Measurements from ENCODE around the gene MUCL1. TPM values are rescaled to one million over a fixed set of nuclear protein-coding genes. Genes with fewer than 3 reads are reported as not detected.

The MUCL1 gene, protein sequence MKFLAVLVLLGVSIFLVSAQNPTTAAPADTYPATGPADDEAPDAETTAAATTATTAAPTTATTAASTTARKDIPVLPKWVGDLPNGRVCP
- total RNA-seq, result 1 to 10 TPM in 1 of 4 donors, not detected in 3; 1.1 TPM
- 1.5 TPM for polyA plus RNA-seq
- long read RNA-seq, donor 1, result 0 reads
- long read RNA-seq, donor 2, result 0 reads
- long read RNA-seq, donor 3, result 0 reads
- long read RNA-seq, donor 4, result 0 reads

DNA sequence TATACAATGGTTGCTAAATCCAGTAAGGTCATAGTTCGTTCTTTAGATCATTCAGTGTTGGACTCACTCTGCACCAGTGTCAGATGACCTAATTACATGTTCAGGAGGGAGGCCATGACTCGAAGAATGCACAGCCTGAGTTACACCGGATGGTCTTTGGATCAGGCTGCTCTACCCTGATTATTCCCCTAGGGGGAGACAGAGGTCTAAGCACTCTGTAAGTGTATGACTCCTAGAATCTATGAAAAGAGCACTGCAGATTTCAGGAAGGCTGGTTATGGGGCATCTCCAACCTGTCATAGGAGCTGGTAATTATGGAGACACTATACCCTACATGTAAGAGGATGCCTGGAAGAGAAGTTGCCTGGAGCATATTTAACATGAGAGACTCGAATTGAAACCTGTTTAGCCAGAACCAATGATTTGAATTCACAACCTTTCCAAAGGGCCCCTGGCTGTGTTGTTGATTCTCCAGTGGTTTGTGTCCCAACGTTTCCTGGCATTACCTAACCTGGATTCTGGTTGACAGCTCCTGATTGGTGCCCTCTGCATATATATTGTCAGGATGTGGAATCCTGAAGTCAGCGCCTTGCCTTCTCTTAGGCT lies at the start of gene MUCL1:
MUCL1 (plus strand) TSS at position 584 of the 606 bp plus-strand sequence. CDS start 67 bp downstream, outside the sequence.
- no peak within 1 kb of the TSS for H3K4me3 ChIP-seq (ENCODE audit: low read length)
- ATAC-seq (peak in 1 of 2 donors; percentile 74), DNase-seq (no peak)
- H3K27ac ChIP-seq (ENCODE audit: low read length), result no peak within 1 kb of the TSS
- H3K4me1 ChIP-seq (ENCODE audit: control insufficient read depth, insufficient read depth, low read length), result no peaks in the 10 kb centered on the region
- 40% methylated on average over 6 of the region's 6 CpGs for WGBS
- intact Hi-C loops (cut with DNase I), result no loop called here
- no peaks in the 10 kb centered on the region for H3K9me3 ChIP-seq (ENCODE audit: control insufficient read depth, low read length)
- no peaks in the 10 kb centered on the region for H3K27me3 ChIP-seq (ENCODE audit: control insufficient read depth, insufficient read depth)

DNA sequence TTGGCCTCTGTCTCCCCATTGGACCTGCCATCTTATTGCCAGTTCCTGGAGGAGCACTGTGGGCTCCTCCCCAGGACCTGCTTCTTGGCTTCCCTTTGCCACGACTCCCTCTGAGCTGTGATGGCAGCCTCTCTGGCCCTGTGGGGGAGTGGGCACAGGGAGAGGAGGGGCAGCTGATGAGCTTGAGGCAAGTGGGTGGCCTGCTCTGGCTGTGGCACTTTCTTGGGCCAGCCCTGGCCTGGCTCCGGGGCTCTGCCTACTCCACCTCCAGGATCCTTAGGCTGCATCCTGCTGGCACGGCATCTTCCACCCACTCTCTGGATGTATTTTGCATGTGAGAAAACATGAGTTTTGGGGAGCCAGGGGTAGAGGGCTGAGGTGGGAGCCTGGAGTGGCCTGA lies 32.6 kb upstream of the MUCL1 start:
- ATAC-seq, result no peak
- no peaks in the 10 kb centered on the region for H3K9me3 ChIP-seq (ENCODE audit: control insufficient read depth, low read length)
- no peak overlapping the region for H3K4me3 ChIP-seq (ENCODE audit: low read length)
- H3K27ac ChIP-seq (ENCODE audit: low read length), result no peak overlapping the region
- no peaks in the 10 kb centered on the region for H3K27me3 ChIP-seq (ENCODE audit: control insufficient read depth, insufficient read depth)
- no peaks in the 10 kb centered on the region for H3K4me1 ChIP-seq (ENCODE audit: control insufficient read depth, insufficient read depth, low read length)
- 93% methylated on average over 3 of the region's 3 CpGs for WGBS
- intact Hi-C loops (cut with DNase I), result no loop called here
- no peak for DNase-seq

DNA sequence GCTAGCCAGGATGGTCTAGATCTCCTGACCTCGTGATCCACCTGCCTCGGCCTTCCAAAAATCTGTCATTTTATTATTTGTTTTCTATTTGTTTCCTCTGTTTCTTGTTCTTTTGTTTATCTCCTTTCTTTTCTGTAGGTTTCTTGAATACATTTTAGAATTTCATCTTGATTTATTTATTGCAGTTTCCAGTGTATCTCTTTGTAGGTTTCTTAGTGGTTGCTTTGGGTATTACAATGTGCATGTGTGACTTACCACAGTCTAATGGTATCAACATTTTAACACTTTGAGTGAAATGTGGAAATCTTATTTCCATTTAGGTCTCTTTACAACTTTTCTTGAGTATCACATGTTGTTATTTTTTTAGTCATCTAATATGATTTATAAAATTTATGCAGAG lies 29.9 kb upstream of the MUCL1 start:
- Histone ChIP-seq H3K27me3 (ENCODE audit: control insufficient read depth, insufficient read depth) (no peaks in the 10 kb centered on the region), H3K9me3 (ENCODE audit: control insufficient read depth, low read length) (no peaks in the 10 kb centered on the region), H3K4me1 (ENCODE audit: control insufficient read depth, insufficient read depth, low read length) (no peaks in the 10 kb centered on the region), H3K27ac (ENCODE audit: low read length) (no peak overlapping the region), H3K4me3 (ENCODE audit: low read length) (no peak overlapping the region)
- intact Hi-C loops (cut with DNase I), result no loop called here
- DNase-seq (no peak), ATAC-seq (no peak)
- WGBS, result 91% methylated on average over 2 of the region's 2 CpGs

DNA sequence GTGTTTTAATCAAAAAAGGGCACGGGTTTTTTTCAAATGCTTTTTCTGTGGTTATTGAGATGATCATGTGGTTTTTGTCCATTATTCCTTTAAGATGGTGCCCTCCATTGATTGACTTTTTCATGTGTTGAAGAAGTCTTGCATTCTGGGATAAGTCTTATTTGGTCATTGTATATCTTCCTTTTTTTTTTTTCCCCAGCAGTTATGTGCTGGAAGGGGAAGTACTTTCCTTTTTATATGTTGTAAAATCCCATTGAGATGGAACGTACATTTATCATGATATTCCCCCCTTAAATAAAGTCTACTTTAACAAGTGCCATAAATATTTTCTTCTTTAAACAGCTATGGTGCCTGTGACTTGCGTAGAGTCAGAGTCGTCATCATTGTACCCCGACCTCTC lies 24.8 kb upstream of the MUCL1 start:
- Histone ChIP-seq H3K27ac (ENCODE audit: low read length) (no peak overlapping the region), H3K4me3 (ENCODE audit: low read length) (no peak overlapping the region), H3K4me1 (ENCODE audit: control insufficient read depth, insufficient read depth, low read length) (no peaks in the 10 kb centered on the region), H3K27me3 (ENCODE audit: control insufficient read depth, insufficient read depth) (no peaks in the 10 kb centered on the region), H3K9me3 (ENCODE audit: control insufficient read depth, low read length) (no peaks in the 10 kb centered on the region)
- intact Hi-C loops (cut with DNase I), result no loop called here
- DNase-seq (no peak), ATAC-seq (no peak)
- 79% methylated on average over 5 of the region's 5 CpGs for WGBS

DNA sequence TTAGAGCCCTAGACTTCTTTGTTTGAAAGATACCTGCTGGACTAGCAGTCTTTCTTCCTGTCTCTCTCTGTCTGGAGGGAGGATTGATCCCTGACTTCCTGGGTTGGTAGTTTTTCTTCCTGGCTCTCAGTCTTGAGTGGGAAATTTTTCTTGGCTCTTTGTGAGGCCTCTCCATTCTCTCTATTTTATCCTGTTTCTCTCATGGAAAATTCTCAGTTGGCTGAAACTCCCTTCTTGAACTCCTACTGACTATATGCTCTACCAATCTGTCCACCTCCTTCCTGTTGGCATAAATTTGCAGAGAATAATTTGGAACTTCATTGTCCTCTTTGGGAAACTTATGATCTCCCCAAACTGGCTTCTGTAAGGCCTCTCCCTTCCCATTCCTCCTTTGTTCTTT lies 24.1 kb upstream of the MUCL1 start:
- no peak overlapping the region for H3K4me3 ChIP-seq (ENCODE audit: low read length)
- intact Hi-C loops (cut with DNase I), result no loop called here
- no peak for DNase-seq
- H3K27ac ChIP-seq (ENCODE audit: low read length), result no peak overlapping the region
- no peaks in the 10 kb centered on the region for H3K9me3 ChIP-seq (ENCODE audit: control insufficient read depth, low read length)
- H3K4me1 ChIP-seq (ENCODE audit: control insufficient read depth, insufficient read depth, low read length), result no peaks in the 10 kb centered on the region
- no peak for ATAC-seq
- H3K27me3 ChIP-seq (ENCODE audit: control insufficient read depth, insufficient read depth), result no peaks in the 10 kb centered on the region

DNA sequence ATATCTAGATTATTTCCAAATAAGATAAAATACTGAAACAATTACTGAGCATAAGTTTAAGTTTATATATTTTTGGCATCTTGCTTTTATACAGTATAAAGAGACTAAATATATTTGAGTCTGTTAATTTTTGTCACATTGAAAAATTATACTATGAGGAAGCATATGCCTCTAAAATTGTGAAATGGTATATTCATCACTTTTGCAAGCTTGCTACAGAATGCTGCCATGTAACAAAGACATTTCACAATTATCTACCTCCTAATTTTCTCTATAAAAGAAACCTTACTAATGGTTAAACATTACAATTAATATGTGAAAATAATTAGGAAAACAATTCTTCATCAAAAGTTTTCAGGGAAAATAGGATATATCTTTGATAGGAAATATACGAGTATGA lies 22.7 kb upstream of the MUCL1 start:
- Histone ChIP-seq H3K4me3 (ENCODE audit: low read length) (no peak overlapping the region), H3K27me3 (ENCODE audit: control insufficient read depth, insufficient read depth) (no peaks in the 10 kb centered on the region), H3K27ac (ENCODE audit: low read length) (no peak overlapping the region), H3K4me1 (ENCODE audit: control insufficient read depth, insufficient read depth, low read length) (no peaks in the 10 kb centered on the region), H3K9me3 (ENCODE audit: control insufficient read depth, low read length) (no peaks in the 10 kb centered on the region)
- 83% methylated on average over 1 of the region's 1 CpG for WGBS
- DNase-seq, result no peak
- intact Hi-C loops (cut with DNase I), result no loop called here
- ATAC-seq, result no peak

DNA sequence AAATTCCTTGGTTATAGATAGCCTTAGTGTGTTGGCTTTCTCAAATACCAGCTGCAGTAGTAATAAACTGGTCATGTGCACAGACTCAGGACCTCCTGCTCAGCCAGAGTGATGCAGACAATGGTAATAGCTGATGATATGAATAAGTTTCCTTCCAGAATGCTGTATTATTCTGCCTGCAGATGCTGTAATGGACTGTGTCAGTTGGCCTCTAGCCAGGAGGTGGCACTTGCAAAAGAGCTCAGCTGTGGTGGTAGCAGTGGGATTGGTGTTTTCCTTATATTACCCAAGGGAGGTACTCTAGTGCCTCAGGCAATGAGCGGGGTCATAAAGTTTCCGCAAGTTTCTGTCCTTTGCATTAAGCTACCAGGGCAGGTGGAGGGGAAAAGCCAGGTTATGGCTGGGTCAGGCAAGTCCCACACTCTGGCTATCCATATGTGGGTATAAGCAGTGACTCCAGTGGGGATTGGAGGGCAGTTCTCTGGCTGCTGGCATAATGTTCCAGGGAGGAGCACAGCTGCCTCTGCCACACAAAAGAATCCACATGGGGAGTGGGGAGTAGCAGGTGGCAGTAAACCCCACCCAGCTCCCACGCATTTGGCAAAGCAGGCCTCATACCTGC lies 14.0 kb upstream of the MUCL1 start:
- ATAC-seq (no peak), DNase-seq (no peak)
- H3K27ac ChIP-seq (ENCODE audit: low read length), result no peak overlapping the region
- 78% methylated on average over 3 of the region's 3 CpGs for WGBS
- no peaks in the 10 kb centered on the region for H3K27me3 ChIP-seq (ENCODE audit: control insufficient read depth, insufficient read depth)
- H3K9me3 ChIP-seq (ENCODE audit: control insufficient read depth, low read length), result no peaks in the 10 kb centered on the region
- intact Hi-C loops (cut with DNase I), result no loop called here
- H3K4me3 ChIP-seq (ENCODE audit: low read length), result no peak overlapping the region
- no peaks in the 10 kb centered on the region for H3K4me1 ChIP-seq (ENCODE audit: control insufficient read depth, insufficient read depth, low read length)

DNA sequence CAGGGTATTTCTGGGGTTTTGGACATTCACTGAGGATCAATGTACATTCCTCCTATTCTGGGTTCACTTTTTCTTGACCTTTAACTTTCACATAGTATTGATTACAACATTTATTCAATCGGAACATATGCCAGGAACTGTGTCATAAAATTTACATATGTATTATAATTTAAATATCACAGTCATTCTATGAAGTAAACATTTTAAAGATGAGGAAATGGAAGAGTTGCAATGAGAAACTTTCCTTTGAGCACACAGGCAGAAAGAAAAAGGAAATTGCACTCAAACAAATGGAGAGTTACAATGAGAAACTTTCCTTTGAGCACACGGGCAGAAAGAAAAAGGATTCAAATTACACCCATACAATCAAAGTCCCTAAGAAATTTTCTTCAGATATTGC lies 3.1 kb downstream of the MUCL1 start:
- ATAC-seq, result no peak
- Histone ChIP-seq H3K27ac (ENCODE audit: low read length) (no peak overlapping the region), H3K4me1 (ENCODE audit: control insufficient read depth, insufficient read depth, low read length) (no peaks in the 10 kb centered on the region), H3K9me3 (ENCODE audit: control insufficient read depth, low read length) (no peaks in the 10 kb centered on the region), H3K4me3 (ENCODE audit: low read length) (no peak overlapping the region), H3K27me3 (ENCODE audit: control insufficient read depth, insufficient read depth) (no peaks in the 10 kb centered on the region)
- intact Hi-C loops (cut with DNase I), result no loop called here
- WGBS, result 56% methylated on average over 2 of the region's 2 CpGs
- DNase-seq, result no peak

DNA sequence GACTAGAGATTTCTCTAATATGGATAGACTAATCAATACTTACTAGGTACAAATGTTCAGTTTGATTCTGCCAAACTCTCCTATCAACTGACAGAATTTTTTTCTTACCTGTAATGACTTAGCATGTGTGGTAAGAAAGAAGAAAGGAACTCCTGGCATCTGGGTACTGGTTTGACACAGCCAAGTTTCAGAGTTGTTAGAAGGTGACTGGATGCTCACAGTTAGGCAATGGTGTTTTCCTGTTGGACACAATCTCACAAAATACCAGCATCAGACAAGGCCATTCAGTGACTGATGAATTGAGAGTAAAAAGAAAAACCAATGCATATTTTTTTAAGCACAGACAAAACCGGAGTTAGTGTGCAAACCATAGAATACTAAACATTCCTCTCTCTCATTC lies 4.2 kb downstream of the MUCL1 start:
- Histone ChIP-seq H3K27ac (ENCODE audit: low read length) (no peak overlapping the region), H3K27me3 (ENCODE audit: control insufficient read depth, insufficient read depth) (no peaks in the 10 kb centered on the region), H3K4me1 (ENCODE audit: control insufficient read depth, insufficient read depth, low read length) (no peaks in the 10 kb centered on the region), H3K9me3 (ENCODE audit: control insufficient read depth, low read length) (no peaks in the 10 kb centered on the region), H3K4me3 (ENCODE audit: low read length) (no peak overlapping the region)
- intact Hi-C loops (cut with DNase I), result no loop called here
- 77% methylated on average over 1 of the region's 1 CpG for WGBS
- no peak for DNase-seq
- ATAC-seq, result no peak

DNA sequence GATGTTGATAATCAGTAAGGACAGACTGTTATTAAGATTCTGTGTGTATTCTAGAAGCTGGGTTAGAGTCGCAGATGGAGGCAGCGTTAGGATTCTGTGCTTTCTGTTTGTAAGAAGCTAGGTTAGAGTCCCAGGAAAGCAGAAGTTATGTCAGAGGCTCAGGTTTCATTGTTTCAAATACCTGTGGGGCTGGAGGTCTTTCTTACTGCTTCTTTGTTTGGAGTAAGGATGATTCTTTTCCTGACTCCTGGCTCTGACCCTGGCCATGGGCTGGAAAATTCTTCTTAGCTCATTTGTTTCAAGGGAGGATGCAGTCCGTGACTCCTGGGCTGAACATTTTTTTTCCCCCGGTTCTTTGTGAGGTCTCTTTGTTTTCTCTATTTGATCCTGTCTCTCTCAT lies 5.2 kb downstream of the MUCL1 start:
- Histone ChIP-seq H3K4me3 (ENCODE audit: low read length) (no peak overlapping the region), H3K27me3 (ENCODE audit: control insufficient read depth, insufficient read depth) (no peaks in the 10 kb centered on the region), H3K9me3 (ENCODE audit: control insufficient read depth, low read length) (no peaks in the 10 kb centered on the region), H3K27ac (ENCODE audit: low read length) (no peak overlapping the region), H3K4me1 (ENCODE audit: control insufficient read depth, insufficient read depth, low read length) (no peaks in the 10 kb centered on the region)
- intact Hi-C loops (cut with DNase I), result no loop called here
- DNase-seq (no peak), ATAC-seq (no peak)
- 75% methylated on average over 4 of the region's 4 CpGs for WGBS

DNA sequence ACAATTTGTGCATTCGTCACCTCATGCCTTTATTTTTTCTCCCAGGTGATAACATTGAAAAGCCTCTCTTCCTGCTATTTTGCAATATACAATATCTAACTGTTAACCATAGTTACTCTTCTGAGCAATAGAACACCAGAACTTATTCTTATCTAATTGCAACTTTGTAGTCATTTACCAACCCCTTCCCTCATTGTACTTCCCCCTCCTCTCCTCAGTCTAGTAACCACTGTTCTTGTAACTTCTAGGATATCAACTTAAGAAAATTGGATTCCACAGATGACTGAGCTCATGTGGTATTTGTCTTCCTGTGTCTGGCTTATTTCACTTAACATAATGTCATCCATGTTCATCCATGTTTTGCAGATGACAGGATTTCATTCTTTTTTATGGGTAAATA lies 7.6 kb downstream of the MUCL1 start:
- ATAC-seq (no peak), DNase-seq (no peak)
- no peaks in the 10 kb centered on the region for H3K4me1 ChIP-seq (ENCODE audit: control insufficient read depth, insufficient read depth, low read length)
- WGBS, result 79% methylated on average over 1 of the region's 1 CpG
- no peaks in the 10 kb centered on the region for H3K27me3 ChIP-seq (ENCODE audit: control insufficient read depth, insufficient read depth)
- no peaks in the 10 kb centered on the region for H3K9me3 ChIP-seq (ENCODE audit: control insufficient read depth, low read length)
- intact Hi-C loops (cut with DNase I), result no loop called here
- no peak overlapping the region for H3K4me3 ChIP-seq (ENCODE audit: low read length)
- H3K27ac ChIP-seq (ENCODE audit: low read length), result no peak overlapping the region
